ENCODE results near the gene RANBP3.

Gene RANBP3

GRCh38 chr19:5925830-5926427 is 52.0 kb downstream of the RANBP3 start:
- no peak for TF ChIP-seq CTCF (IDR thresholded peaks at IDR 0.05; ENCODE audit: insufficient read depth, missing control alignments)
- DNase-seq (ENCODE audit: insufficient read length, low spot score) (no peak), FAIRE-seq (no peak)

GRCh38 chr19:5923356-5923755 is 54.6 kb downstream of the RANBP3 start:
- no peak for DNase-seq (ENCODE audit: insufficient read length, low spot score)
- no peak for TF ChIP-seq CTCF (IDR thresholded peaks at IDR 0.05; ENCODE audit: insufficient read depth, missing control alignments)
- no peak for FAIRE-seq

GRCh38 chr19:5922161-5922545 is 55.8 kb downstream of the RANBP3 start:
- FAIRE-seq (no peak), DNase-seq (ENCODE audit: insufficient read length, low spot score) (no peak)
- TF ChIP-seq CTCF (IDR thresholded peaks at IDR 0.05; ENCODE audit: insufficient read depth, missing control alignments) = no peak

- no peak for TF ChIP-seq CTCF (IDR thresholded peaks at IDR 0.05; ENCODE audit: insufficient read depth, missing control alignments)
- DNase-seq (ENCODE audit: insufficient read length, low spot score) (no peak), FAIRE-seq (no peak)
Measured at GRCh38 chr19:5921516-5922160, 56.3 kb downstream of the RANBP3 start.

- no peak for DNase-seq (ENCODE audit: insufficient read length, low spot score)
- no peak for TF ChIP-seq CTCF (IDR thresholded peaks at IDR 0.05; ENCODE audit: insufficient read depth, missing control alignments)
- FAIRE-seq = no peak
Measured at GRCh38 chr19:5918463-5919079, 59.4 kb downstream of the RANBP3 start.

- DNase-seq (ENCODE audit: insufficient read length, low spot score) = no peak
- no peak for FAIRE-seq
- no peak for TF ChIP-seq CTCF (IDR thresholded peaks at IDR 0.05; ENCODE audit: insufficient read depth, missing control alignments)
Measured at GRCh38 chr19:5917431-5918107, 60.4 kb downstream of the RANBP3 start.

Data from D721Med (cell line).